MM.1S (cell line): ENCODE results near the gene MRPL1.

ENCODE experiments used
- DNase-seq: peaks from one replicate; pipeline ENCODE4 v3.0.0-alpha.2; 2015
- H2AFZ ChIP-seq: fragments of 300-600 bp; sonication (generic); 2 replicates; pipeline ENCODE4 v1.6.0; 2016; ENCODE audit warnings: antibody characterized with exemption, low read length
- H3F3A ChIP-seq: fragments of 300-600 bp; sonication (generic); 2 replicates; pipeline ENCODE4 v1.6.1; 2016; ENCODE audit warnings: mild to moderate bottlenecking, antibody characterized with exemption, low read length, moderate library complexity, mixed read lengths; ENCODE audit not compliant: insufficient read depth
- H3K27ac ChIP-seq: fragments of 300-600 bp; sonication (generic); 2 replicates; pipeline ENCODE4 v1.5.1; 2016; ENCODE audit warnings: mild to moderate bottlenecking, low read length
- H3K27me3 ChIP-seq: fragments of 300-600 bp; sonication (generic); replicated peaks from 2 replicates; pipeline ENCODE4 v1.6.0; 2016; ENCODE audit warnings: low read length; ENCODE audit not compliant: insufficient read depth
- H3K36me3 ChIP-seq: fragments of 300-600 bp; sonication (generic); replicated peaks from 2 replicates; pipeline ENCODE4 v1.6.1; 2016; ENCODE audit warnings: mild to moderate bottlenecking, low read length, mixed read lengths; ENCODE audit not compliant: insufficient read depth
- H3K4me1 ChIP-seq: fragments of 300-600 bp; sonication (generic); 2 replicates; pipeline ENCODE4 v1.6.1; 2016; ENCODE audit warnings: low read length, mixed read lengths
- H3K4me2 ChIP-seq: fragments of 300-600 bp; sonication (generic); 2 replicates; pipeline ENCODE4 v1.6.0; 2016; ENCODE audit warnings: low read depth, low read length
- H3K4me3 ChIP-seq: fragments of 300-600 bp; sonication (generic); 2 replicates; pipeline ENCODE4 v1.5.1; 2016; ENCODE audit warnings: low read length, mixed read lengths
- H3K79me2 ChIP-seq: fragments of 300-600 bp; sonication (generic); 2 replicates; pipeline ENCODE4 v1.6.1; 2016; ENCODE audit warnings: mixed run types, low read length, mixed read lengths
- H3K9ac ChIP-seq: fragments of 300-600 bp; sonication (generic); 2 replicates; pipeline ENCODE4 v1.6.1; 2016; ENCODE audit warnings: low read length, mixed read lengths
- H3K9me2 ChIP-seq: fragments of 300-600 bp; sonication (generic); replicated peaks from 2 replicates; pipeline ENCODE4 v1.6.1; 2016; ENCODE audit warnings: mild to moderate bottlenecking, low read length, mixed read lengths; ENCODE audit not compliant: insufficient read depth
- H3K9me3 ChIP-seq: fragments of 300-600 bp; sonication (generic); replicated peaks from 2 replicates; pipeline ENCODE4 v1.6.1; 2016; ENCODE audit warnings: mild to moderate bottlenecking, low read length, mixed read lengths; ENCODE audit not compliant: insufficient read depth
- H4K20me1 ChIP-seq: fragments of 300-600 bp; sonication (generic); 2 replicates; pipeline ENCODE4 v1.6.1; 2016; ENCODE audit warnings: mild to moderate bottlenecking, low read length, moderate library complexity, mixed read lengths; ENCODE audit not compliant: insufficient read depth
- CTCF ChIP-seq: fragments of 300-600 bp; sonication (generic); IDR thresholded peaks from 2 replicates; pipeline ENCODE4 v1.5.1; 2016; ENCODE audit warnings: antibody characterized with exemption, low read length, mixed read lengths
- EZH2 ChIP-seq: fragments of 300-600 bp; sonication (generic); optimal IDR thresholded peaks from 2 replicates; pipeline ENCODE3; 2017; ENCODE audit warnings: low read depth, mild to moderate bottlenecking, antibody characterized with exemption, low read length, mixed read lengths
- EZH2phosphoT487 ChIP-seq: fragments of 300-600 bp; sonication (generic); IDR thresholded peaks from 2 replicates; pipeline ENCODE4 v1.6.1; 2018; ENCODE audit warnings: antibody characterized with exemption, low read length

The MRPL1 gene

GRCh38 chr4:77833126-77833724 is 29.4 kb upstream of the MRPL1 start:
- TF ChIP-seq EZH2phosphoT487 (no peak), EZH2 (no peak), CTCF (no peak)

GRCh38 chr4:77834403-77834802 is 28.2 kb upstream of the MRPL1 start:
- no peaks in the 10 kb centered on the region for H3K9me2 ChIP-seq
- no peak overlapping the region for H3K9ac ChIP-seq
- H3K27me3 ChIP-seq = no peaks in the 10 kb centered on the region
- no peak overlapping the region for H3K4me2 ChIP-seq
- H3K79me2 ChIP-seq = no peaks in the 10 kb centered on the region
- H3K4me1 ChIP-seq = peaks cover 5% of the 10 kb centered on the region; the same call in 1 of the 2 replicates
- H4K20me1 ChIP-seq = no peaks in the 10 kb centered on the region
- no peak for DNase-seq
- no peak overlapping the region for H3K27ac ChIP-seq
- H3K9me3 ChIP-seq = no peaks in the 10 kb centered on the region
- H3K4me3 ChIP-seq = no peak overlapping the region
- no peak overlapping the region for H2AFZ ChIP-seq
- H3K36me3 ChIP-seq = no peaks in the 10 kb centered on the region
- no peaks in the 10 kb centered on the region for H3F3A ChIP-seq
- no peak for TF ChIP-seq CTCF
- no peak for TF ChIP-seq EZH2
- TF ChIP-seq EZH2phosphoT487 = no peak

More at GRCh38 chr4:77833126-77833724, 29.4 kb upstream of the MRPL1 start:
- Histone ChIP-seq H3K36me3 (no peaks in the 10 kb centered on the region), H4K20me1 (no peaks in the 10 kb centered on the region), H3K4me3 (no peak overlapping the region), H3K4me1 (peaks cover 10% of the 10 kb centered on the region), H3F3A (0 out of 2 replicates have a peak, but pooled peaks cover under 1% of the 10 kb centered on the region), H3K79me2 (no peaks in the 10 kb centered on the region), H3K9me2 (no peaks in the 10 kb centered on the region), H2AFZ (no peak overlapping the region), H3K27ac (no peak overlapping the region), H3K4me2 (no peak overlapping the region), H3K9me3 (no peaks in the 10 kb centered on the region), H3K9ac (no peak overlapping the region), H3K27me3 (no peaks in the 10 kb centered on the region)
- no peak for DNase-seq

GRCh38 chr4:77843628-77844027 is 19.0 kb upstream of the MRPL1 start:
- H3K9me3 ChIP-seq = no peaks in the 10 kb centered on the region
- no peak for DNase-seq
- no peak overlapping the region for H2AFZ ChIP-seq
- H3K27me3 ChIP-seq = no peaks in the 10 kb centered on the region
- H3F3A ChIP-seq = no peaks in the 10 kb centered on the region
- no peak for TF ChIP-seq CTCF
- H3K4me2 ChIP-seq = no peak overlapping the region
- H4K20me1 ChIP-seq = no peaks in the 10 kb centered on the region
- no peak overlapping the region for H3K9ac ChIP-seq
- H3K36me3 ChIP-seq = no peaks in the 10 kb centered on the region
- H3K9me2 ChIP-seq = no peaks in the 10 kb centered on the region
- no peak overlapping the region for H3K27ac ChIP-seq
- no peak overlapping the region for H3K4me3 ChIP-seq
- H3K4me1 ChIP-seq = no peaks in the 10 kb centered on the region
- no peaks in the 10 kb centered on the region for H3K79me2 ChIP-seq
